Esophagus squamous epithelium (tissue), 4 donors: ENCODE data around the gene TAPT1.

Experiments used
- POLR2A ChIP-seq, 4 donors: fragments of 450-650 bp; IDR thresholded peaks; one replicate each; pipeline ENCODE4 v1.6.1; 2017; ENCODE audit warnings: antibody characterized with exemption in 4 of 4, mild to moderate bottlenecking in 4 of 4, moderate library complexity in 3 of 4
- TF ChIP-seq, protein P1 (sequence below), 6 experiments: fragments of 450-650 bp in 4 of 6; fragments of 200-600 bp in 2 of 6; sonication (generic) in 2 of 6; IDR thresholded peaks; one replicate each; pipeline ENCODE4 v1.5.1; 2016 to 2019; ENCODE audit warnings: antibody characterized with exemption in 6 of 6, mild to moderate bottlenecking in 4 of 6, moderate library complexity in 4 of 6

DNA sequence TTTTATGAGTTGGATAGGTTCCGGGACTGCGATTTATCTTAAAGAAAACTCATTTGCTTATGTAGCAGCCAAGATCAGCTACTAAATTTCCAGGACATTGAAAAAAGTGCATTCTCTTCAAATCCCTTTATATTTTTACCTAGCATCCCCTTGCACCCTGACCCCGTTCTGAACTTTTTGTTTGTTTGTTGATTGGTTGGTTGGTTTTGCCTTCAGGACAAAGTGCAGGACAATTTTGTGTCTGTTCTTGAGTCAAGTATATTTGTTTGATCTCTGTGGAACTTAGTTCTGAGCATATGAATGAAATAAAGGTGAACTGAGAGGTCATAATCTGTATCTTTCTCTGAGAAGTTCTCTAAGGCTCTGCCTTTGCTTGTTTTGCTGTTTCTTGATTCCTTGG lies 12.8 kb upstream of the TAPT1 start:
- TF ChIP-seq, protein P1, sequence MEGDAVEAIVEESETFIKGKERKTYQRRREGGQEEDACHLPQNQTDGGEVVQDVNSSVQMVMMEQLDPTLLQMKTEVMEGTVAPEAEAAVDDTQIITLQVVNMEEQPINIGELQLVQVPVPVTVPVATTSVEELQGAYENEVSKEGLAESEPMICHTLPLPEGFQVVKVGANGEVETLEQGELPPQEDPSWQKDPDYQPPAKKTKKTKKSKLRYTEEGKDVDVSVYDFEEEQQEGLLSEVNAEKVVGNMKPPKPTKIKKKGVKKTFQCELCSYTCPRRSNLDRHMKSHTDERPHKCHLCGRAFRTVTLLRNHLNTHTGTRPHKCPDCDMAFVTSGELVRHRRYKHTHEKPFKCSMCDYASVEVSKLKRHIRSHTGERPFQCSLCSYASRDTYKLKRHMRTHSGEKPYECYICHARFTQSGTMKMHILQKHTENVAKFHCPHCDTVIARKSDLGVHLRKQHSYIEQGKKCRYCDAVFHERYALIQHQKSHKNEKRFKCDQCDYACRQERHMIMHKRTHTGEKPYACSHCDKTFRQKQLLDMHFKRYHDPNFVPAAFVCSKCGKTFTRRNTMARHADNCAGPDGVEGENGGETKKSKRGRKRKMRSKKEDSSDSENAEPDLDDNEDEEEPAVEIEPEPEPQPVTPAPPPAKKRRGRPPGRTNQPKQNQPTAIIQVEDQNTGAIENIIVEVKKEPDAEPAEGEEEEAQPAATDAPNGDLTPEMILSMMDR (IDR thresholded peaks at IDR 0.05), result no peak
- TF ChIP-seq POLR2A (IDR thresholded peaks at IDR 0.05), result no peak
